Spleen (tissue), 11 donors: ENCODE measurements around the gene PAK6. TPM values are rescaled to one million over a fixed set of nuclear protein-coding genes. Genes with fewer than 3 reads are reported as not detected.

Source experiments
- DNase-seq: peaks from one replicate; pipeline ENCODE4 v3.0.0-alpha.2; 2020
- H3K27ac ChIP-seq, 8 donors: fragments of 200-600 bp; sonication (generic) in 7 of 8; 1 replicate in 4 of 8; 2 replicates in 4 of 8; pipeline versions ENCODE4 v1.5.0 to v1.8.0; 2016 to 2021; ENCODE audit warnings: inconsistent platforms in 4 of 8, mild to moderate bottlenecking in 4 of 8, moderate library complexity in 1 of 8
- H3K27me3 ChIP-seq, 7 donors: fragments of 200-600 bp; sonication (generic) in 6 of 7; replicated peaks in 1 of 7; 1 replicate in 4 of 7; 2 replicates in 3 of 7; pipeline versions ENCODE4 v1.5.0 to v1.8.0; 2016 to 2021; ENCODE audit warnings: inconsistent platforms in 3 of 7, mild to moderate bottlenecking in 1 of 7
- H3K36me3 ChIP-seq, 6 donors: fragments of 200-600 bp; sonication (generic) in 5 of 6; 1 replicate in 4 of 6; 2 replicates in 2 of 6; pipeline versions ENCODE4 v1.5.0 to v1.8.0; 2016 to 2021; ENCODE audit warnings: inconsistent platforms in 2 of 6
- H3K4me1 ChIP-seq, 6 donors: fragments of 200-600 bp; sonication (generic) in 5 of 6; 1 replicate in 3 of 6; 2 replicates in 3 of 6; pipeline versions ENCODE4 v1.5.0 to v1.8.0; 2016 to 2021; ENCODE audit warnings: inconsistent platforms in 3 of 6
- H3K4me3 ChIP-seq, 8 donors: fragments of 200-600 bp; sonication (generic) in 7 of 8; 1 replicate in 4 of 8; 2 replicates in 4 of 8; pipeline versions ENCODE4 v1.5.0 to v1.8.0; 2016 to 2021; ENCODE audit warnings: inconsistent platforms in 4 of 8, mild to moderate bottlenecking in 4 of 8, moderate library complexity in 2 of 8
- H3K9me3 ChIP-seq, 8 donors: fragments of 200-600 bp; sonication (generic) in 7 of 8; 1 replicate in 4 of 8; 2 replicates in 4 of 8; pipeline versions ENCODE4 v1.5.0 to v1.8.0; 2016 to 2021; ENCODE audit warnings: inconsistent platforms in 4 of 8
- CTCF ChIP-seq, 11 experiments: fragments of 200-600 bp in 7 of 11; fragments of 450-650 bp in 4 of 11; sonication (generic) in 4 of 11; IDR thresholded peaks in 8 of 11; conservative IDR thresholded peaks in 3 of 11; 1 replicate in 7 of 11; 2 replicates in 4 of 11; pipeline versions ENCODE4 v1.4.0 to v1.8.0; 2016 to 2021; ENCODE audit warnings: antibody characterized with exemption in 11 of 11, inconsistent platforms in 4 of 11, mild to moderate bottlenecking in 1 of 11
- POLR2A ChIP-seq, 3 donors: fragments of 450-650 bp; IDR thresholded peaks; one replicate each; pipeline ENCODE4 v1.5.1; 2017; ENCODE audit warnings: antibody characterized with exemption in 3 of 3, mild to moderate bottlenecking in 1 of 3
- POLR2AphosphoS5 ChIP-seq, 3 donors: sonication (generic); formaldehyde crosslinking; IDR thresholded peaks; one replicate each; pipeline ENCODE4 v1.5.1; 2017; ENCODE audit warnings: antibody characterized with exemption in 3 of 3
- WGBS, 5 donors: extraction: QIAGEN DNeasy Blood & Tissue Kit in 3 of 5; methylation state at CpG; one replicate each; pipeline versions ENCODE4 v1.1.5 to v1.1.7; 2013 to 2018; 5-methylcytosine and 5-hydroxymethylcytosine counted together
- intact Hi-C: fragments of 100-400 bp; cut with DNase I; formaldehyde crosslinking; loops from one replicate; pipeline ENCODE4 v1.15.0; 2023; ENCODE audit warnings: low total_unique reads
- polyA plus RNA-seq, 3 donors: library from polyadenylated mRNA; stranded (reverse); fragments of 200-250 nt; gene quantifications; one replicate each; pipeline ENCODE4 v1.2.1, GENCODE V29; 2013
- total RNA-seq, 7 donors: library from RNA; depleted of rRNA in 3 of 7; stranded (reverse); fragments of >200 nt in 3 of 7; fragmentation: NEBNext Ultra II Directional in 4 of 7; extraction: Animal tissue kit (Norgen Biotek cat#: 25700) in 4 of 7; gene quantifications; one replicate each; pipeline versions ENCODE4 v1.1.0 to v1.2.1, GENCODE V29; 2016 to 2021
- donor health status: healthy with polysubstance abuse.
- donor health status: DM: no; HTN: no; CAD: no; lungs with moderate emphysema.
- donor health status: DM: no; HTN: no; CAD: no.
- donor health status: Bipolar disorder and iron deficiency.
- donor health status: healthy.
- donor health status: DM: no; HTN: no; CAD: no.
- donor health status: DM: yes; HTN: yes; CAD: no.

PAK6 gene
- total and polyA plus RNA-seq, 10 donors, result 0.24 to 5.4 (median 1.7) TPM

- DNase-seq, result peak; percentile 75
- peaks cover 0 to 7% (median 0%) of the 10 kb centered on the region in 6 donors for H3K36me3 ChIP-seq
- peak overlapping the region in 3 of 8 donors; percentile 54 to 81 (median 63) for H3K4me3 ChIP-seq
- H3K27ac ChIP-seq, result peak overlapping the region; percentile 86 to 98 (median 93)
- TF ChIP-seq POLR2A (IDR thresholded peaks at IDR 0.05) (no peak), CTCF (IDR thresholded peaks at IDR 0.05 in 8 of 11, conservative IDR thresholded peaks at IDR 0.05 in 3 of 11) (no peak), POLR2AphosphoS5 (IDR thresholded peaks at IDR 0.05) (no peak)
- intact Hi-C loops, result no loop called here
- 53 to 68% (median 66%) methylated on average over 8 of the region's 8 CpGs for WGBS, 5 donors
- peaks cover 13 to 81% (median 56%) of the 10 kb centered on the region in 6 donors for H3K4me1 ChIP-seq
- H3K9me3 ChIP-seq, result no peaks in the 10 kb centered on the region
- no peaks in the 10 kb centered on the region for H3K27me3 ChIP-seq
These were observed 70.5 kb downstream of the PAK6 start for GRCh38 chr15:40309344-40309862.

- intact Hi-C loops, result no loop called here
- DNase-seq, result peak; percentile 91
- peak in 1 of 3 donors; percentile 31 for TF ChIP-seq POLR2AphosphoS5 (IDR thresholded peaks at IDR 0.05)
- peak; percentile 61 to 90 (median 75) for TF ChIP-seq CTCF (IDR thresholded peaks at IDR 0.05 in 8 of 11, conservative IDR thresholded peaks at IDR 0.05 in 3 of 11)
- no peak for TF ChIP-seq POLR2A (IDR thresholded peaks at IDR 0.05)
- H3K9me3 ChIP-seq, result no peaks in the 10 kb centered on the region
- H3K4me1 ChIP-seq, result peaks cover 13 to 77% (median 55%) of the 10 kb centered on the region in 6 donors
- H3K36me3 ChIP-seq, result peaks cover 0 to 5% (median 0%) of the 10 kb centered on the region in 6 donors
- H3K27me3 ChIP-seq, result no peaks in the 10 kb centered on the region
- H3K27ac ChIP-seq, result peak overlapping the region in 1 of 8 donors; percentile 98
- WGBS, 5 donors, result 21 to 40% (median 28%) methylated on average over 4 of the region's 4 CpGs
- no peak overlapping the region for H3K4me3 ChIP-seq
These were observed 71.4 kb downstream of the PAK6 start for GRCh38 chr15:40310001-40310959.

DNA sequence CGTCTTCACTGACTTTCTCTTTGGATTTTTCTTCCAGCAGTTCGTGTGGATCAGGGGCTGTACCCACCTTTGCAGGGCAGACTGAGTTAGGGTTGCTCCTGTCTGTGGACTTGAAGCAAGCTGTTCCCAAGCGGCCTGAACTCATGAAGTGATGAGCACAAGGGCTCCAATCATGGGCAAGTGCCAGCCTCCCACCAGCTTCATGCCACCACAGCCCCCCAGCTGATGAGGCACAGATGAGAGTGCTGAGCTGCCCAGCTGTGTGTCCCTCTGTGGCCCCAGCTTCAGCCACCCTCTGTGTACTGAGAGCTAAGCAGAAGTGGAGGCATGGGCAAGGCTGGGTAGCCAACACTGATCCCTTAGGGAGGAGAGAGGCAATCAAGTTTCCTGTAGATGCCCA, 72.1 kb downstream of the PAK6 start:
- H3K9me3 ChIP-seq, result no peaks in the 10 kb centered on the region
- no peak for TF ChIP-seq POLR2AphosphoS5 (IDR thresholded peaks at IDR 0.05)
- peak; percentile 69 for DNase-seq
- peaks cover 13 to 70% (median 48%) of the 10 kb centered on the region in 6 donors for H3K4me1 ChIP-seq
- H3K27me3 ChIP-seq, result no peaks in the 10 kb centered on the region
- 67 to 84% (median 75%) methylated on average over 3 of the region's 3 CpGs for WGBS, 5 donors
- no peak overlapping the region for H3K27ac ChIP-seq
- no peak overlapping the region for H3K4me3 ChIP-seq
- intact Hi-C loops, result no loop called here
- H3K36me3 ChIP-seq, result no peaks in the 10 kb centered on the region

- WGBS, 5 donors, result 86 to 94% (median 93%) methylated on average over 8 to 10 of the region's 10 CpGs
- Histone ChIP-seq H3K4me1 (peaks cover 13 to 65% (median 39%) of the 10 kb centered on the region in 6 donors), H3K27ac (no peak overlapping the region), H3K4me3 (no peak overlapping the region), H3K9me3 (no peaks in the 10 kb centered on the region), H3K36me3 (no peaks in the 10 kb centered on the region), H3K27me3 (no peaks in the 10 kb centered on the region)
- intact Hi-C loops, result no loop called here
- peak; percentile 32 for DNase-seq
- no peak for TF ChIP-seq POLR2A (IDR thresholded peaks at IDR 0.05)
- TF ChIP-seq CTCF (IDR thresholded peaks at IDR 0.05 in 8 of 11, conservative IDR thresholded peaks at IDR 0.05 in 3 of 11), result no peak
- TF ChIP-seq POLR2AphosphoS5 (IDR thresholded peaks at IDR 0.05), result no peak
These were observed 73.7 kb downstream of the PAK6 start for GRCh38 chr15:40312370-40313158.
